HUES64 (cell line): ENCODE results near the gene QSOX2. TPM values are rescaled to one million over a fixed set of nuclear protein-coding genes. Genes with fewer than 3 reads are reported as not detected.
A peak's percentile ranks its signal among the peaks of the same experiment; 100 is the strongest.

Experiments
- H3K27ac ChIP-seq: 2 replicates; pipeline ENCODE4 v1.7.0; 2013; ENCODE audit warnings: low read depth, low read length, inconsistent platforms
- H3K27me3 ChIP-seq: 2 replicates; pipeline ENCODE4 v1.6.1; 2013; ENCODE audit warnings: mild to moderate bottlenecking, low read length; ENCODE audit not compliant: insufficient read depth
- H3K36me3 ChIP-seq: 2 replicates; pipeline ENCODE4 v1.6.1; 2013; ENCODE audit warnings: mild to moderate bottlenecking, low read length; ENCODE audit not compliant: insufficient read depth
- H3K4me1 ChIP-seq: 2 replicates; pipeline ENCODE4 v1.6.1; 2013; ENCODE audit warnings: mild to moderate bottlenecking, low read length, moderate library complexity; ENCODE audit not compliant: insufficient read depth
- H3K4me3 ChIP-seq: 2 replicates; pipeline ENCODE4 v1.5.1; 2013; ENCODE audit warnings: mild to moderate bottlenecking, low read length, moderate library complexity
- H3K9ac ChIP-seq: 2 replicates; pipeline ENCODE4 v1.6.1; 2013; ENCODE audit warnings: mild to moderate bottlenecking, low read depth, low read length
- H3K9me3 ChIP-seq: 2 replicates; pipeline ENCODE4 v1.6.1; 2013; ENCODE audit warnings: low read depth, low read length; ENCODE audit not compliant: insufficient read depth
- WGBS: fragments of 150-250, 120-280 bp; methylation state at CpG from one replicate; pipeline ENCODE4 v1.1.7; 2013; ENCODE audit warnings: missing lambda C conversion rate; 5-methylcytosine and 5-hydroxymethylcytosine counted together
- polyA plus RNA-seq, 2 experiments: library from polyadenylated mRNA; stranded (reverse); fragments of 50-300 nt; gene quantifications; one replicate each; pipeline ENCODE4 v1.2.3, GENCODE V29; 2013

Gene QSOX2
- 18.8 TPM for polyA plus RNA-seq (2013, experiment 1 of 2)
- 18.0 TPM for polyA plus RNA-seq (2013, experiment 2 of 2)

GRCh38 chr9:136245219-136246150, at the start of gene QSOX2:
Gene QSOX2, minus strand, starts transcription at chr9:136245812. Its CDS starts 9 bp downstream, at chr9:136245803.
- Histone ChIP-seq H3K4me1 (peaks cover 25% of the 10 kb centered on the region), H3K36me3 (0 out of 2 replicates have a peak, but pooled peaks cover 4% of the 10 kb centered on the region), H3K4me3 (peak within 1 kb of the TSS; percentile 64), H3K9me3 (no peaks in the 10 kb centered on the region), H3K9ac (peak within 1 kb of the TSS; percentile 83), H3K27me3 (no peaks in the 10 kb centered on the region), H3K27ac (no peak within 1 kb of the TSS)
- WGBS: 1% methylated on average over 102 of the region's 112 CpGs

- no peak overlapping the region for H3K4me3 ChIP-seq
- no peaks in the 10 kb centered on the region for H3K9me3 ChIP-seq
- H3K4me1 ChIP-seq: no peaks in the 10 kb centered on the region
- 92% methylated on average over 16 of the region's 16 CpGs for WGBS
- no peak overlapping the region for H3K27ac ChIP-seq
- no peaks in the 10 kb centered on the region for H3K36me3 ChIP-seq
- H3K9ac ChIP-seq: no peak overlapping the region
- no peaks in the 10 kb centered on the region for H3K27me3 ChIP-seq
Observed at GRCh38 chr9:136295055-136295454, 49.4 kb upstream of the QSOX2 start.

- no peaks in the 10 kb centered on the region for H3K4me1 ChIP-seq
- H3K27ac ChIP-seq: no peak overlapping the region
- no peaks in the 10 kb centered on the region for H3K27me3 ChIP-seq
- H3K9me3 ChIP-seq: no peaks in the 10 kb centered on the region
- no peaks in the 10 kb centered on the region for H3K36me3 ChIP-seq
- WGBS: 91% methylated on average over 5 of the region's 5 CpGs
- no peak overlapping the region for H3K4me3 ChIP-seq
- no peak overlapping the region for H3K9ac ChIP-seq
Observed at GRCh38 chr9:136294437-136294836, 48.8 kb upstream of the QSOX2 start.

- WGBS: 90% methylated on average over 14 of the region's 14 CpGs
- Histone ChIP-seq H3K9ac (no peak overlapping the region), H3K36me3 (no peaks in the 10 kb centered on the region)
Observed at GRCh38 chr9:136293476-136294077, 48.0 kb upstream of the QSOX2 start.

GRCh38 chr9:136292591-136293448, 47.2 kb upstream of the QSOX2 start:
- 95% methylated on average over 34 of the region's 34 CpGs for WGBS
- H3K27ac ChIP-seq: no peak overlapping the region

More at GRCh38 chr9:136293476-136294077, 48.0 kb upstream of the QSOX2 start:
- no peak overlapping the region for H3K27ac ChIP-seq
- no peak overlapping the region for H3K4me3 ChIP-seq
- no peaks in the 10 kb centered on the region for H3K9me3 ChIP-seq
- H3K27me3 ChIP-seq: no peaks in the 10 kb centered on the region
- no peaks in the 10 kb centered on the region for H3K4me1 ChIP-seq

GRCh38 chr9:136292026-136292538, 46.5 kb upstream of the QSOX2 start:
- Histone ChIP-seq H3K36me3 (no peaks in the 10 kb centered on the region), H3K27ac (no peak overlapping the region), H3K27me3 (no peaks in the 10 kb centered on the region), H3K9me3 (no peaks in the 10 kb centered on the region), H3K4me1 (no peaks in the 10 kb centered on the region), H3K4me3 (no peak overlapping the region), H3K9ac (no peak overlapping the region)
- WGBS: 90% methylated on average over 19 of the region's 19 CpGs

More at GRCh38 chr9:136292591-136293448, 47.2 kb upstream of the QSOX2 start:
- no peak overlapping the region for H3K4me3 ChIP-seq
- no peaks in the 10 kb centered on the region for H3K9me3 ChIP-seq
- H3K27me3 ChIP-seq: no peaks in the 10 kb centered on the region
- no peaks in the 10 kb centered on the region for H3K36me3 ChIP-seq
- no peaks in the 10 kb centered on the region for H3K4me1 ChIP-seq
- H3K9ac ChIP-seq: no peak overlapping the region

- H3K4me1 ChIP-seq: no peaks in the 10 kb centered on the region
- H3K4me3 ChIP-seq: no peak overlapping the region
- no peaks in the 10 kb centered on the region for H3K27me3 ChIP-seq
- H3K9me3 ChIP-seq: no peaks in the 10 kb centered on the region
- no peak overlapping the region for H3K27ac ChIP-seq
- WGBS: 89% methylated on average over 22 of the region's 22 CpGs
- H3K9ac ChIP-seq: no peak overlapping the region
- H3K36me3 ChIP-seq: no peaks in the 10 kb centered on the region
Observed at GRCh38 chr9:136291306-136292025, 45.9 kb upstream of the QSOX2 start.

- H3K27ac ChIP-seq: no peak overlapping the region
- H3K27me3 ChIP-seq: no peaks in the 10 kb centered on the region
- WGBS: 96% methylated on average over 31 of the region's 31 CpGs
- H3K9ac ChIP-seq: no peak overlapping the region
- no peaks in the 10 kb centered on the region for H3K9me3 ChIP-seq
- no peaks in the 10 kb centered on the region for H3K36me3 ChIP-seq
- no peak overlapping the region for H3K4me3 ChIP-seq
- H3K4me1 ChIP-seq: no peaks in the 10 kb centered on the region
Observed at GRCh38 chr9:136290508-136291000, 44.9 kb upstream of the QSOX2 start.

GRCh38 chr9:136289651-136290507, 44.3 kb upstream of the QSOX2 start:
- no peak overlapping the region for H3K9ac ChIP-seq

More at GRCh38 chr9:136289651-136290507, 44.3 kb upstream of the QSOX2 start:
- no peak overlapping the region for H3K27ac ChIP-seq
- no peak overlapping the region for H3K4me3 ChIP-seq
- no peaks in the 10 kb centered on the region for H3K27me3 ChIP-seq
- H3K36me3 ChIP-seq: no peaks in the 10 kb centered on the region
- 93% methylated on average over 30 of the region's 30 CpGs for WGBS
- no peaks in the 10 kb centered on the region for H3K4me1 ChIP-seq
- H3K9me3 ChIP-seq: no peaks in the 10 kb centered on the region
